Stimulated activated CD8-positive, alpha-beta memory T cell treated with anti-CD3 and anti-CD28 coated beads, Interleukin-12 subunit alpha, Interleukin-12 subunit beta, amount 100 ng/mL, for 24 hours (primary cell): ENCODE measurements around the gene CDCA3.

Experiments used
- DNase-seq: peaks from one replicate; pipeline ENCODE4 v3.0.0-alpha.2; 2020; ENCODE audit errors: extremely low read depth

Gene CDCA3

GRCh38 chr12:6820166-6820565, 30.9 kb downstream of the CDCA3 start:
- DNase-seq: no peak

GRCh38 chr12:6819106-6820030, 31.7 kb downstream of the CDCA3 start:
- DNase-seq: no peak

- no peak for DNase-seq
These were observed 32.4 kb downstream of the CDCA3 start for GRCh38 chr12:6818645-6819044.

GRCh38 chr12:6818222-6818621, 32.9 kb downstream of the CDCA3 start:
- no peak for DNase-seq

GRCh38 chr12:6817662-6818157, 33.4 kb downstream of the CDCA3 start:
- DNase-seq: no peak

GRCh38 chr12:6817098-6817497, 34.0 kb downstream of the CDCA3 start:
- DNase-seq: no peak

- no peak for DNase-seq
These were observed 34.5 kb downstream of the CDCA3 start for GRCh38 chr12:6816598-6816997.

GRCh38 chr12:6813363-6813762, 37.7 kb downstream of the CDCA3 start:
- no peak for DNase-seq

- no peak for DNase-seq
These were observed 40.3 kb downstream of the CDCA3 start for GRCh38 chr12:6810758-6811157.

GRCh38 chr12:6809056-6809455, 42.0 kb downstream of the CDCA3 start:
- DNase-seq: no peak

GRCh38 chr12:6807170-6807569, 43.9 kb downstream of the CDCA3 start:
- DNase-seq: no peak

GRCh38 chr12:6799147-6799546, 51.9 kb downstream of the CDCA3 start:
- no peak for DNase-seq
